Measurements from ENCODE around the gene SH3BP4. TPM values are rescaled to one million over a fixed set of nuclear protein-coding genes. Genes with fewer than 3 reads are reported as not detected.

Gene SH3BP4
- total RNA-seq, 4 donors from 2014 or later, result 7.5 to 24.9 (median 19.5) TPM

- peak in 2 of 3 donors; percentile 30 to 34 for TF ChIP-seq POLR2AphosphoS5 (IDR thresholded peaks at IDR 0.05)
- no peak for TF ChIP-seq POLR2A (IDR thresholded peaks at IDR 0.05)
- TF ChIP-seq EP300 (IDR thresholded peaks at IDR 0.05; ENCODE audit: low read depth), result no peak
- TF ChIP-seq CTCF (IDR thresholded peaks at IDR 0.05), result no peak
- DNase-seq, result peak; percentile 32
- no peak overlapping the region for H3K4me3 ChIP-seq
- H3K4me1 ChIP-seq, result peaks cover 32 to 59% (median 54%) of the 10 kb centered on the region in 4 donors
- intact Hi-C loops (cut with DNase I; ENCODE audit: low total_unique reads), result no loop called here
- peak overlapping the region; percentile 64 to 86 (median 70) for H3K27ac ChIP-seq
- in situ Hi-C loops (cut with MboI; ENCODE audit: low pct_ligation_motif_present in 1 of 4, low pct_unique_long_range_greater_than_20kb in 1 of 4, low sequenced_read_pairs in 3 of 4), result no loop called here
- H3K9me3 ChIP-seq, result no peaks in the 10 kb centered on the region
- no peaks in the 10 kb centered on the region for H3K36me3 ChIP-seq
- no peaks in the 10 kb centered on the region for H3K27me3 ChIP-seq
- WGBS, 2 donors (ENCODE audit: low coverage in 1 of 2), result 45 to 49% methylated on average over 7 to 11 of the region's 11 CpGs
These were observed 31.4 kb downstream of the SH3BP4 start for GRCh38 chr2:234983011-234983726.

GRCh38 chr2:234985608-234986245 lies 33.9 kb downstream of the SH3BP4 start:
- H3K9me3 ChIP-seq, result no peaks in the 10 kb centered on the region
- H3K36me3 ChIP-seq, result no peaks in the 10 kb centered on the region
- 80 to 84% methylated on average over 1 to 17 of the region's 17 CpGs for WGBS, 2 donors (ENCODE audit: low coverage in 1 of 2)
- H3K27me3 ChIP-seq, result no peaks in the 10 kb centered on the region
- H3K4me3 ChIP-seq, result no peak overlapping the region
- intact Hi-C loops (cut with DNase I; ENCODE audit: low total_unique reads) (no loop called here), in situ Hi-C loops (cut with MboI; ENCODE audit: low pct_ligation_motif_present in 1 of 4, low pct_unique_long_range_greater_than_20kb in 1 of 4, low sequenced_read_pairs in 3 of 4) (no loop called here)
- TF ChIP-seq CTCF (IDR thresholded peaks at IDR 0.05), result no peak
- TF ChIP-seq EP300 (IDR thresholded peaks at IDR 0.05; ENCODE audit: low read depth), result no peak
- no peak for TF ChIP-seq POLR2A (IDR thresholded peaks at IDR 0.05)
- no peak for TF ChIP-seq POLR2AphosphoS5 (IDR thresholded peaks at IDR 0.05)
- H3K4me1 ChIP-seq, result peaks cover 24 to 53% (median 38%) of the 10 kb centered on the region in 4 donors
- DNase-seq, result no peak
- no peak overlapping the region for H3K27ac ChIP-seq

DNA sequence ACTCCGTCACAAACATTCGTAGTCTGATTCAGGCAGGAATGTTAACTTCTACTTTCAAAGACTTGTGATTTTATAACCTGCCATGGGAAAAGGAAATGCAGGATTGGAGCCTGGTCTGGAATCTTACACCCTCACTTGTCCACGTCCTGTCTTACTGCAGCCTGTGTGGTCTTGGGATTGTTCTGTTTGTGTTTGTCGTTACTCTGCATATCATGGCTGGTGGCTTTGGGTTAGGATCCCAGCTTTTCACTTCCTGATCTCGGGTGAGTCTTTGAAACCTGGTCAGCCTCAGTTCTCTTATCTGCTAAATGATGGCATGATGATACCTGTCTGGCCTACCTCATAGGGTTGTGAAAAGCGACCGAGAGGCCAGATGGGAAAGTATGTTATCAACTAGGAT lies 34.6 kb downstream of the SH3BP4 start:
- Histone ChIP-seq H3K27me3 (no peaks in the 10 kb centered on the region), H3K9me3 (no peaks in the 10 kb centered on the region), H3K36me3 (no peaks in the 10 kb centered on the region), H3K4me3 (no peak overlapping the region), H3K4me1 (peaks cover 17 to 46% (median 32%) of the 10 kb centered on the region in 4 donors), H3K27ac (no peak overlapping the region)
- TF ChIP-seq CTCF (IDR thresholded peaks at IDR 0.05), result no peak
- 67 to 70% methylated on average over 6 to 7 of the region's 7 CpGs for WGBS, 2 donors (ENCODE audit: low coverage in 1 of 2)
- in situ Hi-C loops (cut with MboI; ENCODE audit: low pct_ligation_motif_present in 1 of 4, low pct_unique_long_range_greater_than_20kb in 1 of 4, low sequenced_read_pairs in 3 of 4) (no loop called here), intact Hi-C loops (cut with DNase I; ENCODE audit: low total_unique reads) (no loop called here)
- DNase-seq, result no peak

GRCh38 chr2:234986876-234987720 lies 35.3 kb downstream of the SH3BP4 start:
- H3K27ac ChIP-seq, result no peak overlapping the region
- H3K27me3 ChIP-seq, result no peaks in the 10 kb centered on the region
- WGBS, 2 donors (ENCODE audit: low coverage in 1 of 2), result 88 to 100% methylated on average over 4 to 17 of the region's 17 CpGs
- no peak for DNase-seq
- intact Hi-C loops (cut with DNase I; ENCODE audit: low total_unique reads), result no loop called here
- no peaks in the 10 kb centered on the region for H3K36me3 ChIP-seq
- TF ChIP-seq POLR2A (IDR thresholded peaks at IDR 0.05), result no peak
- no peak for TF ChIP-seq CTCF (IDR thresholded peaks at IDR 0.05)
- no peak for TF ChIP-seq EP300 (IDR thresholded peaks at IDR 0.05; ENCODE audit: low read depth)
- no peak for TF ChIP-seq POLR2AphosphoS5 (IDR thresholded peaks at IDR 0.05)
- in situ Hi-C loops (cut with MboI; ENCODE audit: low pct_ligation_motif_present in 1 of 4, low pct_unique_long_range_greater_than_20kb in 1 of 4, low sequenced_read_pairs in 3 of 4), result no loop called here
- H3K4me3 ChIP-seq, result no peak overlapping the region
- peaks cover 14 to 39% (median 25%) of the 10 kb centered on the region in 4 donors for H3K4me1 ChIP-seq
- no peaks in the 10 kb centered on the region for H3K9me3 ChIP-seq

Measured in transverse colon (tissue), 4 donors.